Measurements from ENCODE around the gene SLC35E2B. TPM values are rescaled to one million over a fixed set of nuclear protein-coding genes. Genes with fewer than 3 reads are reported as not detected.

Gene SLC35E2B
- total and polyA plus RNA-seq, 2 of the 13 experiments (the other 11 are each of a cell fraction or from before 2014, with no cell fraction given) = 14.1 to 19.7 TPM

GRCh38 chr1:1678581-1679380 lies 13.8 kb downstream of the SLC35E2B start (continued):
- no peak for TF ChIP-seq SIX1 (CRISPR knock-in tag; IDR thresholded peaks at IDR 0.05; ENCODE audit: borderline replicate concordance)
- peak; percentile 11 for TF ChIP-seq TBL1XR1 (IDR thresholded peaks at IDR 0.05; ENCODE audit: borderline replicate concordance, low read length, partially characterized antibody)
- TF ChIP-seq KLF6 (CRISPR knock-in tag; IDR thresholded peaks at IDR 0.05) = peak; percentile 51
- no peak for TF ChIP-seq SMAD1 (CRISPR knock-in tag; IDR thresholded peaks at IDR 0.05; ENCODE audit: borderline replicate concordance, low read depth)
- peak; percentile 89 for TF ChIP-seq JARID2 (CRISPR knock-in tag; IDR thresholded peaks at IDR 0.05; ENCODE audit: insufficient replicate concordance)
- TF ChIP-seq, protein P1, sequence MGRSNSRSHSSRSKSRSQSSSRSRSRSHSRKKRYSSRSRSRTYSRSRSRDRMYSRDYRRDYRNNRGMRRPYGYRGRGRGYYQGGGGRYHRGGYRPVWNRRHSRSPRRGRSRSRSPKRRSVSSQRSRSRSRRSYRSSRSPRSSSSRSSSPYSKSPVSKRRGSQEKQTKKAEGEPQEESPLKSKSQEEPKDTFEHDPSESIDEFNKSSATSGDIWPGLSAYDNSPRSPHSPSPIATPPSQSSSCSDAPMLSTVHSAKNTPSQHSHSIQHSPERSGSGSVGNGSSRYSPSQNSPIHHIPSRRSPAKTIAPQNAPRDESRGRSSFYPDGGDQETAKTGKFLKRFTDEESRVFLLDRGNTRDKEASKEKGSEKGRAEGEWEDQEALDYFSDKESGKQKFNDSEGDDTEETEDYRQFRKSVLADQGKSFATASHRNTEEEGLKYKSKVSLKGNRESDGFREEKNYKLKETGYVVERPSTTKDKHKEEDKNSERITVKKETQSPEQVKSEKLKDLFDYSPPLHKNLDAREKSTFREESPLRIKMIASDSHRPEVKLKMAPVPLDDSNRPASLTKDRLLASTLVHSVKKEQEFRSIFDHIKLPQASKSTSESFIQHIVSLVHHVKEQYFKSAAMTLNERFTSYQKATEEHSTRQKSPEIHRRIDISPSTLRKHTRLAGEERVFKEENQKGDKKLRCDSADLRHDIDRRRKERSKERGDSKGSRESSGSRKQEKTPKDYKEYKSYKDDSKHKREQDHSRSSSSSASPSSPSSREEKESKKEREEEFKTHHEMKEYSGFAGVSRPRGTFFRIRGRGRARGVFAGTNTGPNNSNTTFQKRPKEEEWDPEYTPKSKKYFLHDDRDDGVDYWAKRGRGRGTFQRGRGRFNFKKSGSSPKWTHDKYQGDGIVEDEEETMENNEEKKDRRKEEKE (IDR thresholded peaks at IDR 0.05) = no peak
- peak; percentile 63; the same call in 1 of the 2 replicates for TF ChIP-seq PHF21A (CRISPR knock-in tag; IDR thresholded peaks at IDR 0.05)
- TF ChIP-seq PRDM4 (CRISPR knock-in tag; IDR thresholded peaks at IDR 0.05; ENCODE audit: borderline replicate concordance) = no peak
- TF ChIP-seq CREB1 (IDR thresholded peaks at IDR 0.05) = no peak
- peak; percentile 76 for TF ChIP-seq CREB1 (CRISPR knock-in tag; IDR thresholded peaks at IDR 0.05)
- TF ChIP-seq CAMTA2 (CRISPR knock-in tag; IDR thresholded peaks at IDR 0.05; ENCODE audit: borderline replicate concordance) = 0 out of 2 replicates have a peak, but pooled peaks have one; percentile 68
- TF ChIP-seq ZBTB7B (CRISPR knock-in tag; IDR thresholded peaks at IDR 0.05) = no peak; the same call in none of the 2 replicates
- TF ChIP-seq IRX3 (CRISPR knock-in tag; IDR thresholded peaks at IDR 0.05; ENCODE audit: borderline replicate concordance, low read depth) = no peak
- no peak for TF ChIP-seq ATF1 (CRISPR knock-in tag; IDR thresholded peaks at IDR 0.05)
- no peak for TF ChIP-seq RNF2 (conservative IDR thresholded peaks at IDR 0.05; ENCODE audit: low read depth)
- peak; percentile 35; the same call in 1 of the 2 replicates for TF ChIP-seq CBFB (CRISPR knock-in tag; IDR thresholded peaks at IDR 0.05)
- 0 out of 2 replicates have a peak, but pooled peaks have one; percentile 32 for TF ChIP-seq ZNF639 (CRISPR knock-in tag; conservative IDR thresholded peaks at IDR 0.05)
- peak; percentile 93 for TF ChIP-seq NRL (CRISPR knock-in tag; IDR thresholded peaks at IDR 0.05; ENCODE audit: borderline replicate concordance)
- TF ChIP-seq TAF15 (IDR thresholded peaks at IDR 0.05; ENCODE audit: low read depth, low read length, poor library complexity, severe bottlenecking) = no peak
- 0 out of 2 replicates have a peak, but pooled peaks have one; percentile 4 for TF ChIP-seq FOXJ3 (CRISPR knock-in tag; IDR thresholded peaks at IDR 0.05; ENCODE audit: borderline replicate concordance)
- peak; percentile 90 for TF ChIP-seq ZNF230 (CRISPR knock-in tag; IDR thresholded peaks at IDR 0.05)
- TF ChIP-seq ZNF746 (CRISPR knock-in tag; IDR thresholded peaks at IDR 0.05) = 0 out of 2 replicates have a peak, but pooled peaks have one; percentile 41

All from HepG2 (cell line).